AG09319 (cell line): ENCODE results near the gene CAMK2D.

ENCODE experiments used
- DNase-seq: peaks from one replicate; pipeline ENCODE4 v3.0.0-alpha.2; 2010; ENCODE audit warnings: low read depth; ENCODE audit errors: extremely low read depth
- CTCF ChIP-seq: IDR thresholded peaks from 2 replicates; pipeline ENCODE4 v1.5.1; 2011; ENCODE audit warnings: low read depth, mild to moderate bottlenecking, inconsistent platforms, low read length, moderate library complexity

CAMK2D gene

GRCh38 chr4:113594231-113594556 lies 167.3 kb downstream of the CAMK2D start:
- no peak for TF ChIP-seq CTCF
- no peak for DNase-seq

- TF ChIP-seq CTCF, result no peak
- no peak for DNase-seq
Observed at GRCh38 chr4:113593400-113594230, 167.9 kb downstream of the CAMK2D start.

- no peak for DNase-seq
- TF ChIP-seq CTCF, result no peak
Observed at GRCh38 chr4:113591982-113592381, 169.6 kb downstream of the CAMK2D start.

- TF ChIP-seq CTCF, result no peak
- DNase-seq, result no peak
Observed at GRCh38 chr4:113588895-113589668, 172.5 kb downstream of the CAMK2D start.

- TF ChIP-seq CTCF, result no peak
- no peak for DNase-seq
Observed at GRCh38 chr4:113587640-113588275, 173.8 kb downstream of the CAMK2D start.

GRCh38 chr4:113587156-113587555 lies 174.4 kb downstream of the CAMK2D start:
- no peak for DNase-seq
- TF ChIP-seq CTCF, result no peak

GRCh38 chr4:113586072-113586471 lies 175.5 kb downstream of the CAMK2D start:
- DNase-seq, result no peak

More at GRCh38 chr4:113586072-113586471, 175.5 kb downstream of the CAMK2D start:
- no peak for TF ChIP-seq CTCF
